Measurements from ENCODE around the gene ALDOC.

DNA sequence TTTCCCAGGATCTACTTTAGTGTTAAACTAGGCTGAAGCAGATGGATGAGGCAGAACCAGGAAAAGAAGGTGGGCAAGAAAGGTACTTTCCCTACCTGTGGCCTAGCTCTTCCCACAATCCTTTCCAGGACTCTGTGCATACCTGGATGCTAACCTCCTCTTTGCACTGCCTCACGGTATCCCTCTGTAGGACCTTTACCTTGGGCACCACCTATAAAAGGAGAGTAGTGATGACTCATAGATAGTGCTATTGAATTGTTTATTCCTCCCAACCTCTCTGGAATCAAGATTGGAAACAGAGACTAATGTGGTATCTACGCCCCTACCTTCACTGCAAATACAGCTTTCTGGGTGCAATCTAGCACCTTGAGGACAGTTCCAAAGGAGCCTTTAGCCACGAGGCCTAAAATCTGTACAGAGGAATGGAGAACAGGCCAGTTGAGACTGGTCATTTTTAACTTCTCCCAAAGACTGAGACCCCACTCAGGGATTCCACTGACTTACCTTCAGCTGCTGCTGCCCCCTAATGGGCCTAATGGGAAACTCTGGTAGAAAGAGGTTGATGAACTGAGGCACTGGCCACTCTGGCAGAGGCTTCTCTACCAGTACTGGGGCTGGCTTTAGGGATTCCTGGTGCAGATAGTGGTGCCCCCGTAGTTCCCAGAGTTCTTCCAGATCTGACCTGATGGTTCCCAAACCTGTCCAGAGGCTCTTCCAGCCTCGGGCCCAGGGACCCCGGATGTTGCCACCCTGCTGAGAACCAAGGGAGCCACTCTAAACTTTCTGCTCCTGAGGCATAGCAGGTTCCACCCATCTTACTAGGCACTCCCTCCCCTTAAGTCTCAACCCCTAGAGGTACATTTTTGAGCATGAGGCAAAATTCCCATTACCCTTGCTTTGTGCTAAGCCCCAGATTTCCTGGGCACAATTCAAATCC lies 36.5 kb upstream of the ALDOC start:
- TF ChIP-seq, protein P1, sequence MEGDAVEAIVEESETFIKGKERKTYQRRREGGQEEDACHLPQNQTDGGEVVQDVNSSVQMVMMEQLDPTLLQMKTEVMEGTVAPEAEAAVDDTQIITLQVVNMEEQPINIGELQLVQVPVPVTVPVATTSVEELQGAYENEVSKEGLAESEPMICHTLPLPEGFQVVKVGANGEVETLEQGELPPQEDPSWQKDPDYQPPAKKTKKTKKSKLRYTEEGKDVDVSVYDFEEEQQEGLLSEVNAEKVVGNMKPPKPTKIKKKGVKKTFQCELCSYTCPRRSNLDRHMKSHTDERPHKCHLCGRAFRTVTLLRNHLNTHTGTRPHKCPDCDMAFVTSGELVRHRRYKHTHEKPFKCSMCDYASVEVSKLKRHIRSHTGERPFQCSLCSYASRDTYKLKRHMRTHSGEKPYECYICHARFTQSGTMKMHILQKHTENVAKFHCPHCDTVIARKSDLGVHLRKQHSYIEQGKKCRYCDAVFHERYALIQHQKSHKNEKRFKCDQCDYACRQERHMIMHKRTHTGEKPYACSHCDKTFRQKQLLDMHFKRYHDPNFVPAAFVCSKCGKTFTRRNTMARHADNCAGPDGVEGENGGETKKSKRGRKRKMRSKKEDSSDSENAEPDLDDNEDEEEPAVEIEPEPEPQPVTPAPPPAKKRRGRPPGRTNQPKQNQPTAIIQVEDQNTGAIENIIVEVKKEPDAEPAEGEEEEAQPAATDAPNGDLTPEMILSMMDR (optimal IDR thresholded peaks at IDR 0.05 in 1 of 3, IDR thresholded peaks at IDR 0.05 in 1 of 3, conservative IDR thresholded peaks at IDR 0.05 in 1 of 3; ENCODE audit: extremely low read depth in 1 of 3, insufficient read depth in 2 of 3, low read length in 3 of 3): peak; percentile 51 to 60 (median 54)
- TF ChIP-seq EZH2 (IDR thresholded peaks at IDR 0.05; ENCODE audit: low read length): no peak
